C4-2B (cell line): ENCODE results near the gene SNX14.

ENCODE experiments used
- H3K27ac ChIP-seq: fragments of 450-650 bp; 2 replicates; pipeline ENCODE4 v1.5.1; 2017
- CTCF ChIP-seq: fragments of 450-650 bp; conservative IDR thresholded peaks from 2 replicates; pipeline ENCODE4 v1.5.1; 2017; ENCODE audit warnings: mild to moderate bottlenecking
- ZFX ChIP-seq: fragments of 450-650 bp; IDR thresholded peaks from 2 replicates; pipeline ENCODE4 v1.6.1; 2017

Gene SNX14

DNA sequence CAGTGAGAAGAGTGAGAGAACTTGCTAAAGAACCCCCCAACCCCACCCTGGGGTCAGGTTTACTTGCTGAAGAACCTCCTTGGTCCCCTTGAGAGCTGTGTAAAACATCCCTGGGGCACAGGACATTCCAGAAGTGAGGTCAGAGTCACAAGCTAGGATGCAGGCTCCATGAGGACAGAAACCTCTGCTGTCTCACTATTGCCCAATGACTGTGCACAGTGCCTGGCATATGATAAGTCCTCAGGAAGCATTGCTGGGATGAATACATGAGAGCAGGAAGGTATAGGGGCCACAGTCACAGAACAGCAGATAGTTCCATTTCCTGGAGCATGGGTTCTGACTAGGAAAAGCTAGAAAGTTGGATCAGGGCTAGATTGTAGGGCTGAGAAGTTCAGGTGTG lies 125.3 kb downstream of the SNX14 start:
- no peak for TF ChIP-seq CTCF
- TF ChIP-seq ZFX: no peak
- H3K27ac ChIP-seq: no peak overlapping the region

DNA sequence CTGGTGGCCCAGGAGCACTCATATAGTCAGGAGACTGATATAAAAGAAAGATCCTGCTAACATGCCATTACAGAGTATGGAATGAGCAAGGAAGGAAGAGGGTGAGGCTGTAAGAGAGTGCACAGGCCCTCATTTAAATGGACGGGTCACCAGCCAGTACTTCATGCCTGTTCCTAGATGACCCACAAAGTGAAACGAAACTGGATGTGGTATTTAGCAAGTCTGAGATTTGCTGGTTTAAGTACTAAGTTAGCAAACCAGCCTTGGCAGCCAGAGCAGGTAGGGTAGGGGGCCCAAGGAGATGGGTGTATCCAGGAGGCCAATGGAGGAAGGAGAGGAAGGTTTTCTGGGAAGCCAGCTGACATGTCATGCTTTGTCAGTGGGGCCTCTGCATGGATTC lies 127.9 kb downstream of the SNX14 start:
- H3K27ac ChIP-seq: no peak overlapping the region
- TF ChIP-seq CTCF (no peak), ZFX (no peak)

DNA sequence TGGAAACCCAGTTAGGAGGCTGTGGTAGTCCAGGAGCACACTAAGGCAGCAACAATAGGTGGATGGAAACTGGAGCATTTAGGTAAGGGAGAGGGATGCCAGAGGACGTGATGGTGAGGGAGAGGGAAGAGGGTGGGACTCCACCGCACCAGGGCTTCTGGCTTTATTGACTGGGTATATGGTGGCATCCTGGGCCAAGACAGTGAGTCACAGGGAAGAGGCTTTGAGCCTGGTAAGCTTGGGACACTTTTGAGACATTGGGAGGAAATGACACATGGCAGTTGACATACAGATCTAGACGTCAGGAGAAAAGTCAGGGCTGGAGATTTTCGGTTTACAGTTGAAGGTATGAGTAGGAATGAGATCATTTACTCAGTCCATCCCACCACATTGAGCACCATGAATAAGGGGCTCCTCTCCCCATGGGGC lies 128.9 kb downstream of the SNX14 start:
- H3K27ac ChIP-seq: no peak overlapping the region
- TF ChIP-seq CTCF (no peak), ZFX (no peak)

- H3K27ac ChIP-seq: no peak overlapping the region
- no peak for TF ChIP-seq CTCF
- no peak for TF ChIP-seq ZFX
These were observed 129.4 kb downstream of the SNX14 start for GRCh38 chr6:85464260-85464644.

- no peak overlapping the region for H3K27ac ChIP-seq
- no peak for TF ChIP-seq ZFX
- TF ChIP-seq CTCF: no peak
These were observed 129.9 kb downstream of the SNX14 start for GRCh38 chr6:85463621-85464259.

- no peak for TF ChIP-seq ZFX
- TF ChIP-seq CTCF: no peak
- H3K27ac ChIP-seq: no peak overlapping the region
These were observed 131.0 kb downstream of the SNX14 start for GRCh38 chr6:85462673-85463072.

DNA sequence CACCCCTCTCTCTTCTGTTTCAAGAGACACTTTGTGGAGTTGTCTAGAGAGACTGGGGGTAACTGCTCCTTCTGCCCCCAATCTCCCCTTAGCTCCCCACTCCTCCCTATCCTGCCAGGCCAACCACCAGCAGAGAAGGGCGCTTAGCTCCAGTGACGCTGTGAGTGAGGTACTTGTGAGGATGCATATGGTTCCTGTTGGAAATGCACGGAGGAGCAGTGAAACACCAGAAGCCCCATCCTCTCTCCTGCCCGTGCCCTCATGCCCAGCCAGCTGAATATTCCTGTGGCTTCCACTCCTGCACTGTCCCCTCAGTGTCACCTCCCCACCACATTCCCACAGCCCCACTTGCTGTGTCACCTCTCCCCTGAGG lies 131.9 kb downstream of the SNX14 start:
- no peak for TF ChIP-seq ZFX
- TF ChIP-seq CTCF: no peak
- no peak overlapping the region for H3K27ac ChIP-seq
